BE2C (cell line): ENCODE results near the gene KLHL14.

ENCODE experiments used
- DNase-seq: peaks from one replicate; pipeline ENCODE4 v3.0.0-alpha.2; 2020
- H3K27me3 ChIP-seq: fragments of 250-450 bp; sonication (Bioruptor Pico); 2 replicates; pipeline ENCODE4 v1.5.1; 2020; ENCODE audit warnings: mild to moderate bottlenecking
- H3K36me3 ChIP-seq: fragments of 250-450 bp; sonication (Bioruptor Pico); 2 replicates; pipeline ENCODE4 v1.5.1; 2020; ENCODE audit warnings: mild to moderate bottlenecking
- H3K4me1 ChIP-seq: fragments of 250-450 bp; sonication (Bioruptor Pico); 2 replicates; pipeline ENCODE4 v1.5.1; 2020
- H3K4me3 ChIP-seq: 2 replicates; pipeline ENCODE4 v1.5.1; 2011; ENCODE audit warnings: low read depth, low read length
- H3K9me3 ChIP-seq: fragments of 250-450 bp; sonication (Bioruptor Pico); 2 replicates; pipeline ENCODE4 v1.5.1; 2020
- CTCF ChIP-seq: IDR thresholded peaks from 2 replicates; pipeline ENCODE4 v1.5.1; 2012; ENCODE audit warnings: mild to moderate bottlenecking, low read depth, low read length

Gene KLHL14

GRCh38 chr18:32771871-32772580 is 797 bp downstream of the KLHL14 start:
- peaks cover 20% of the 10 kb centered on the region for H3K27me3 ChIP-seq

GRCh38 chr18:32771169-32771751 is 1.6 kb downstream of the KLHL14 start:
- no peak for DNase-seq
- TF ChIP-seq CTCF: no peak
- no peaks in the 10 kb centered on the region for H3K4me1 ChIP-seq
- no peaks in the 10 kb centered on the region for H3K9me3 ChIP-seq
- H3K27me3 ChIP-seq: peaks cover 20% of the 10 kb centered on the region
- no peak overlapping the region for H3K4me3 ChIP-seq
- H3K36me3 ChIP-seq: no peaks in the 10 kb centered on the region

More at GRCh38 chr18:32771871-32772580, 797 bp downstream of the KLHL14 start:
- no peaks in the 10 kb centered on the region for H3K4me1 ChIP-seq
- TF ChIP-seq CTCF: no peak
- no peak for DNase-seq
- H3K9me3 ChIP-seq: no peaks in the 10 kb centered on the region
- H3K4me3 ChIP-seq: no peak overlapping the region
- H3K36me3 ChIP-seq: no peaks in the 10 kb centered on the region

- H3K9me3 ChIP-seq: no peaks in the 10 kb centered on the region
- DNase-seq: no peak
- H3K27me3 ChIP-seq: peaks cover 20% of the 10 kb centered on the region
- H3K4me1 ChIP-seq: no peaks in the 10 kb centered on the region
- no peak for TF ChIP-seq CTCF
- no peaks in the 10 kb centered on the region for H3K36me3 ChIP-seq
- H3K4me3 ChIP-seq: no peak overlapping the region
Measured at GRCh38 chr18:32770666-32771168, 2.1 kb downstream of the KLHL14 start.

GRCh38 chr18:32770054-32770665 is 2.7 kb downstream of the KLHL14 start:
- H3K36me3 ChIP-seq: no peaks in the 10 kb centered on the region
- H3K9me3 ChIP-seq: no peaks in the 10 kb centered on the region
- no peak overlapping the region for H3K4me3 ChIP-seq
- peaks cover 20% of the 10 kb centered on the region for H3K27me3 ChIP-seq
- H3K4me1 ChIP-seq: no peaks in the 10 kb centered on the region
- DNase-seq: no peak
- no peak for TF ChIP-seq CTCF

GRCh38 chr18:32769586-32770053 is 3.2 kb downstream of the KLHL14 start:
- H3K9me3 ChIP-seq: no peaks in the 10 kb centered on the region
- TF ChIP-seq CTCF: no peak
- DNase-seq: no peak
- H3K4me3 ChIP-seq: no peak overlapping the region
- H3K27me3 ChIP-seq: peaks cover 20% of the 10 kb centered on the region
- no peaks in the 10 kb centered on the region for H3K4me1 ChIP-seq
- H3K36me3 ChIP-seq: no peaks in the 10 kb centered on the region
